C4-2B (cell line): ENCODE data around the gene SETBP1.

Experiments
- H3K27ac ChIP-seq: fragments of 450-650 bp; 2 replicates; pipeline ENCODE4 v1.5.1; 2017
- CTCF ChIP-seq: fragments of 450-650 bp; conservative IDR thresholded peaks from 2 replicates; pipeline ENCODE4 v1.5.1; 2017; ENCODE audit warnings: mild to moderate bottlenecking
- ZFX ChIP-seq: fragments of 450-650 bp; IDR thresholded peaks from 2 replicates; pipeline ENCODE4 v1.6.1; 2017

The SETBP1 gene

GRCh38 chr18:44687421-44687820 is 6.7 kb downstream of the SETBP1 start:
- no peak for TF ChIP-seq CTCF
- no peak for TF ChIP-seq ZFX
- no peak overlapping the region for H3K27ac ChIP-seq

GRCh38 chr18:44689736-44690135 is 9.0 kb downstream of the SETBP1 start:
- TF ChIP-seq ZFX (no peak), CTCF (no peak)
- no peak overlapping the region for H3K27ac ChIP-seq

- no peak for TF ChIP-seq ZFX
- TF ChIP-seq CTCF, result no peak
These were observed 10.6 kb downstream of the SETBP1 start for GRCh38 chr18:44691148-44691925.

DNA sequence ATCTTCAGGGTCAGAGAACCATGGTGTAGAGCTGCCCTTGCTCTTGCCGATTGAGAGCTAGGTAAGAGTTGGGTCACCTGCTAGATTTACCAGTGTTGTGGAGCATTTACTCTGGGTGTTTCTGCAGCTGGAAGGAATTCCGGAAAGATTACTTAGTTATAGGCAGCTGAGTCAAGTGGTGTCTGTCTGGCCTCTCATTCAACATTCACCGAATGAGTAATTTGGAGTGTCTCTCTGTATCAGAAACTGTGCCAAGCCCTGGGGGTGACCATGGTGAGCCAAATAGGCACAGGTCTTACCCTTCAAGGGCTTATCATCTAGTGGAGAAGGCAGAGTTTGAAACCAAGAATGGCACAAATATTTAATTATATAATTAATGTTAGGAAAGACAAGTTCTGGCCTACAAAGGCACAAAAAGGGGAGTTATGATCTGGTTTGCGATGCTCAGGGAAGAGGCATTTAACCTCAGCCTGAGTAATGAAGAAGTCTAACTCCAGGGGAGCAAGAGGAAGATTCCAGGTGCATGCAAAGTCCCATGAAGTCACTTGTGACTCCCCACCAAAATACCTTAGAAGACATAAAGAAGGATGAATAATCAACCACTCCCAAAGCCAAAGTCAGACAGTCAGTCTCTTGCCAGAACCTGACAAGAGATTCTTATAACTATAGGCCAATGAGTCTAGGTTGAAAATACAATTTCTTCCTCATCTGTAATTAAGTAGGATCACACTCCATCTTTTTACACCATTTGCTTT is 12.5 kb downstream of the SETBP1 start:
- TF ChIP-seq CTCF (no peak), ZFX (no peak)
- no peak overlapping the region for H3K27ac ChIP-seq

More at GRCh38 chr18:44691148-44691925, 10.6 kb downstream of the SETBP1 start:
- no peak overlapping the region for H3K27ac ChIP-seq

DNA sequence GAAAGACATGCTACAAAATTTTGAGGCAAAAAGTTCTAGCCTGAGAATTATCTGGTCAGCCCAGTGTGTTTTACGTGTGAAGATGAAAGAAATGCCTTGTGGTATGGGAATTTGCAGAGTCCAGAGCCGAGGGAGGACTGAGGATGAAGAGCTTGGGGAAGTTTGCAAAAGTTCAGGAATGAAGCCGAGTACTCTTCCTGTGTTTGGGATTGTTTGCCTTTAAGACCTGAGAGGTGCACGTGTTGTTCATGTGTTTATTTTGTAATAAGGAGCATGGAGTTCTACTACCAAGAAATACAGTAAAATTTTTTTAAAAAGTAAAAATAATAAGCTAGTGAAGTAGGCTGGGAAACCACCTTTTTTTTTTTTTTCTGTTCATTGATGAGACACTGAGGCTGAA is 14.8 kb downstream of the SETBP1 start:
- TF ChIP-seq ZFX (no peak), CTCF (no peak)
- no peak overlapping the region for H3K27ac ChIP-seq

- TF ChIP-seq ZFX (no peak), CTCF (no peak)
- H3K27ac ChIP-seq, result peak overlapping the region; percentile 57
These were observed 16.2 kb downstream of the SETBP1 start for GRCh38 chr18:44696892-44697291.

GRCh38 chr18:44697315-44697714 is 16.6 kb downstream of the SETBP1 start:
- H3K27ac ChIP-seq, result peak overlapping the region; percentile 57
- no peak for TF ChIP-seq ZFX
- TF ChIP-seq CTCF, result no peak
